Fibroblast of skin of back (primary cell): ENCODE data around the gene ENTHD1.

Experiments
- DNase-seq: peaks from one replicate; pipeline ENCODE4 v3.0.0-alpha.2; 2013

The ENTHD1 gene

DNA sequence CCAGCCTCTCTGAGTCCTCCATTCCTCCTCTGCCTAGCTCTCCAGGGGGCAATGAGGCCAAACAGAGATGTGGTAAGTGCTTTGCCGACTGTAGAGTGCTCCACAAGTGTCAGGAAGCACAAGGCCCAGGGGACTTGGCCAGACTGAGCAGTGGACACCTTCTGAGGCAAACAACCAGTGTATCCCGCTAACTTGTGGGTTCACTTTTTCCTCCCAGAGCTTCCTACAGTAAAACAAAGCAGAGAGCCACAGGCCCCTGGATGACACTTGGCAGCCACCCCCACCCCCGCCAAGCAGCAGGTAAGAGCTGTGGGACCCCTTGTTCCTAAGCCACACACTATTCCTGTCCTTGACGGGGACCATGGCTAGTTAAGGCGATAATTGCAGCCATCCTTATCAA is 162.1 kb downstream of the ENTHD1 start:
- no peak for DNase-seq

DNA sequence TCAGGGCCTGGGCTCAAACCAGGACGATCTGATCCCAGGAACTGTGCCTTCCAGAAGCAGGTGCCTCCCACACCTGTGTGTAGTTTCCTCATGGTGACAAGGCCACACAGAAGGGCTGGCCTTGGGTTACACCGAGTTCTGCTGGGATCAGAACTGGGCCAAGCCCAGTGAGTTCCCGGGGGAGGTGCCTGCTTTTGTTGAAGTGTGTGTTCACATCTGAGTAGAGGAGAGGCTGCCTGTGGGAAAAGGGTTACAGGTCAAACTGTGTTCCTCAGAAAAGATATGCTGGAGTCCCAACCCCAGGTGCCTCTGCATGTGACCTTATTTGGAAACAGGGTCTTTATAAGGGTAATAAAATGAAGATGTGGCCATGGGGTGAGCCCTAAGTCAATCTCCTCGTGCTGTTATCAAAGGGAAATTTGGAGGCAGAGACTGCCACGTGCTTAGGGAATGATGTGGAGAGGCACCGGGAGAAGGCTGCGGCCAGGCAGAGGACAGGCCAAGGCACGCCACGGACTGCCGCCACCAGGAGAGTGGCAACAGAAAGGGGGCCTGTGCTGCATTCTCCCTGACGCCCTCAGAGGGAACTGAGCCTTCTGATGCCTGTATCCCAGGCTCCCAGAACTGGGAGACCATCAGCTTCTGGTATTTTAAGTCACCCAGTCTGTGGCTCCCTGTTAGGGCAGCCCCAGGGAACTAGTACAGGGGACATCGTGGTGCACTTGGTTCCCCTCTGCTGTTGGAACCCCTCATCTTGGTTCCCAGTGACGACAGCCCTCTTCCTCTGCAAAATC is 164.2 kb downstream of the ENTHD1 start:
- no peak for DNase-seq

DNA sequence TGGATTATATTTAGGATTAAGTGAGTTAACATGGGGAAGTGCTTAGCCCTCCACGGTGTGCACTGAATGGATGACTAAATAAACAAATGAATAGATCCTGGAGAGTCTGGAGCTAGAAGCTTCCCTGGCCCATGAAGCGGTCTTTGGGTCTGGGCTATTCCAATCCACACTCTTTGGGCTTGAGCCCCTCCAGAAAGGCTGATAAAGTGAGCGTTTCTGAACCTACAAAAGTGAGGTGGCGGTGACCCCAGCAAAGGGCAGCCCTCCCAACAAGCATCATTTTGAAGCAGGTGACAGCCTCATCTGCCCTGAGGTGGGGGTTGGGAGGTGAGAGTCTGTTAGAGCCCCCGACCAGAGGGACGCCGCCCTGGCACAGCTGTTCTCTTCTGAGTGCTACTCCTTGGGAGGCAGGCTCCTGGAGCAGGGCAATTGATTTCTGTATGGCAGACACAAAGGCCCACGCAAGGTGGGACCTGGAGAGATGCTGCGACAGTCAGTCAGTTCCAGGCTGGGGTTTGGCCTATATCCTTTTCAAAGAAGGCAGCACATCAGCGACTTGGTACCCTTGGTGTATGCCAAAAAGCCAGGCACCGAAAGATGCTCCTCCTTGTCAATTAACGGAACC is 165.2 kb downstream of the ENTHD1 start:
- DNase-seq: no peak

DNA sequence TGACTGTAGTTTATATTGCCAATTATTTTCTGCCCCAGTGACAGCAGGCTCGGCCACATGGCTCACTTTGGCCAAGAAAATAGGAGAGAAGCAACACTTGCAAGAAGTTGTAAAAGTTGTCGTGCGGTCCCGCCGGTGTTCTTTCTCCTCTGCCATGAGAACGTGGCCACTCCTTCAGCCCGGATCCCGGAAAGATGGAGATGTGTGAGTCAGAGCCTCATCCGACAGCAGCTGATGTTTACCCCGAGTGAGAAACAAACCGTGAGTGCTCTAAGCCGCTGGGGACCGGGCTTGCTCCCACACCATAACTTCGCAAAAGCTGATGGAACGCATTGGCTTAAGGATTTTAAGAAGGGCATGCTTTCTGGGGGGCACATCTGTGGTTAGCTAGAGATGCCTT is 166.0 kb downstream of the ENTHD1 start:
- peak; percentile 11 for DNase-seq

DNA sequence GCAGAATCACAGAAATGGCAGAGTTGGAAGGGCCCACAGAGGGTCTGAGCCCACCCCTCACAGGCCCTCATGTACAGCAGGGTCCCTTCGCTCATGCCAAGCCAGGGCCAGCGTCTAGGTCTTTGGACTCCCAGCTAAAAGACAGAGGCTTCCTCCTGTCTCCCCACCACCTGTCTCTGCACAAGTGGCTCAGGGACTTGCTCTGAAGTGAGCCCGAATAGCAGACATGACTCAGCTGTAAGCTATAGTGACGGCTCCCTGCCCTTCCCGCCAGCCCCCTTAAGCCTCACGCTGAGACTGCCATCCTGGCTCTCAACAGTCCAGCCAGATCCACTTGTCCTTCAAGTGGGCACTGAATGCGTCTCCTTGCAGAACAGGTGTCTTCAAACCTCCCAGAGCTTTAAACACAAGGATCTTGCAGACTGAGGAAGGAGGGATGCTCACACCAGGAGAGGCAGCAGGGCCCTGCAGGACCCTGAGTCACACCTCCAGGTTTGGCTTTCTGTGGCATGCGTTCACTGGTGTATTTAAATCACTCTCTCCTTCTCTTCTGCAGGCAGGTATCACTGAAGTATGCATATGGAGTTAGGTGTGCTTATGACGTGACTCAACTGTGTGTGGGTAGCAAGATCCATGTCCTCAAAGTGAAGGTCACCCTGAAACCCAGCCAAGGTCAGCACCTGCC is 168.1 kb downstream of the ENTHD1 start:
- DNase-seq: no peak

DNA sequence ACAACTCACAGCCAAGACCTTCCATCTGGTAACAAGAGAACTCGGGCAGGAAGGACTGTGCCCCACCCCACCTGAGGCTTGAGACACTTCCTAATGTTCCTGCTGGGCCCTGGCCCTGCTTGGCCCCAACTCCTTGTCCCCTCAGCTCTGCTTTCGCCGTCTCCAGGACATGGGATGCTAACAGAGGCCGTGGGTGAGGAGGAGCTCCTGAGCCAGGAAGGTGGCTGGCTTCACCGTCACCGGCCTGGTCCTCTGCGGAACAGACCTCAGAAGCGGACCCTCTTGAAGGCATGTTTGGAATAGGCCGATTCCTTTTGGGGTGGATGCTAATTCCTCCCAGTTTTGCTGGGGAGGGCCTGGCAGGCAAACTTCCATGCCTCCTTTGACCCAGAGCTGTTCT is 168.7 kb downstream of the ENTHD1 start:
- no peak for DNase-seq

DNA sequence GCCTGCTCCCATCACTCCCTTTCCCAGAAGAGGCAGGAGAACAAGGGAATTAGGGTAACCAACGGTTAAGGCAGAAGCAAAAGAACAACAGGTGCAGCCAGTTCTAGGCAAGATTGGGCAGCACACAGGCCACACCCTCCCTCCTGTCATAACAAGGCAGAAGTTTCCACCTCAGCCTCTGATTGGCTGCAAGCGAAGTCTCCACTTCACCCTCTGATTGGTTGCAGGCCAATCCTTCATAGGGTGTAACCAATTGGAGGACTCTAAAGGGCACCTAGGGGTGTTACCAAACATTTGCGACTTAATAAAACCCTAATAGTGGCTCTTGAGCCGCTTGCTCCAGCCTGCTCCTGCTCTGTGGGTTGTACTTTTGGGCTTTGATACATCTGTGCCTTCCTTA is 169.2 kb downstream of the ENTHD1 start:
- DNase-seq: no peak

DNA sequence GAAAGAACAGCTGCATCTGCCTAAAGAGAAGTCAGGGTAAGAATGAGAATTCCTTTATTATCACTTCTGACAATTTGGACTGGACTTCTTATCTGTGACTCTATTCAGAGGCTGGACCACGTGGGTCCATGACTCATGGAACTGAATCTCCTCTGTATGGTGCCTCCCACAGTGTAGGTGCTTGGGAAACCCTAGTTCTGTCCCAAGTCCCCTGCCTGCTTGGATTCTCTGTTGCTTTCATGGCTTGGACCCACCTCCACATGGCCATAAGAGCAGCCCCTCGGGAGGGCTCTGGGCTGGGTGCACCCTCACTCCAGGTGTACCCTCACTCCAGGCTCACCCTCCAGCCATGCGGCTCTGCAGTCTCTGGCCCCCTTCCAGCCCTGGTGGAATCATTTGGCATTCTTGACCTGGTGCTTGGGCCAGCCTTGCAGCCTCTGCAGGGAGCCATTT is 169.6 kb downstream of the ENTHD1 start:
- DNase-seq: no peak

DNA sequence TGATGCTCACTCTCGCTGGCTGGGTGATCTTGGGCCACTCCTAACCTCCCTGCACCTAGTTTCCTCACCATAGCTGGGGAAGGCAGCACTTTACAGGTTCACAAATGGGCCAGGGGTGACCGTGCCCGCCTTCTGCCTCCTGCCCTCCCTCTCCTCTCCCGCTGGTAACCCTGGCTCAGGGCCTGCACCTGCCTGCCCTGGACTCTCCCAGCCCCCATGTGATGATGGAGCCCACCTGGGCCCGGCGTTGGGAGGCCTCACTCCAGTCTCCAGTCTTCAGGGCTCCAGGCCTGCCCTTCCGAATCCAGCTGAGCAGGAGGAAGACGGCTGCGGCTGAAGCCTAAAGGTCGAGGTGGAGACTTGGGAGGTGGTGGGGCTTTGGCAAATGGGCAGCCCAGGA is 170.1 kb downstream of the ENTHD1 start:
- no peak for DNase-seq

DNA sequence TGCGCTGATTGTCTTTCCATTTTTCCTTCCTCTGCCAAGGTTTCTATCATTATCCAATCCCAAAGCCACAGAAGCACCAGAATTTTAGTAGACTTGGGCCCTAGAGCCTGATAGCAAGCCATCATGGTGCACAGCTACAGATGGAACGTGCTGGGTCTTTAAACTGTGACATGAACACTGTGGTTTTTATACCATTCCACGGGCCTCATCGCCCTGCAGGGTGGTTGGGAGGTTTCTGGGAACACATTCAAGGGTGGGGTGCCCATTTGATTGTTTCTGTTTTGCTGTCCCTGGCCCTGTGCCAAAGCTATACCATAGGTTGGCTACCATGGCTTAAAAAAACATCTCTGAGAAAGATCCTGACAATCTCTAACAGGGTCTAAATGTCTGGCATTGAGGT is 171.1 kb downstream of the ENTHD1 start:
- DNase-seq: no peak

DNA sequence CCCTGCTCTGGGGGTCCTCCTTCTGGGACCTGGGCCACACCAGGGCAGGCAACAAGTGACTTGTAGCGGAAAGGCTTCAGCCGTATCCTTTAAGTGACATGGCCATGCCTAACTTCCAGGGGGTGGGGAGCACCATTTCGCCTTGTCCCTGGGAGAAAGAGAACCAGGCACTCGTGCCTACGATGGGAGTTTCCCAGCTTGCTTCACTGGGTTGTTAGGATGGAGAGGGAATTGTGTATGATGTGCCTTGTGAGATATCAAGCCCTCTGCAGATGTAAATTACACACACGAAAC is 171.6 kb downstream of the ENTHD1 start:
- DNase-seq: no peak

DNA sequence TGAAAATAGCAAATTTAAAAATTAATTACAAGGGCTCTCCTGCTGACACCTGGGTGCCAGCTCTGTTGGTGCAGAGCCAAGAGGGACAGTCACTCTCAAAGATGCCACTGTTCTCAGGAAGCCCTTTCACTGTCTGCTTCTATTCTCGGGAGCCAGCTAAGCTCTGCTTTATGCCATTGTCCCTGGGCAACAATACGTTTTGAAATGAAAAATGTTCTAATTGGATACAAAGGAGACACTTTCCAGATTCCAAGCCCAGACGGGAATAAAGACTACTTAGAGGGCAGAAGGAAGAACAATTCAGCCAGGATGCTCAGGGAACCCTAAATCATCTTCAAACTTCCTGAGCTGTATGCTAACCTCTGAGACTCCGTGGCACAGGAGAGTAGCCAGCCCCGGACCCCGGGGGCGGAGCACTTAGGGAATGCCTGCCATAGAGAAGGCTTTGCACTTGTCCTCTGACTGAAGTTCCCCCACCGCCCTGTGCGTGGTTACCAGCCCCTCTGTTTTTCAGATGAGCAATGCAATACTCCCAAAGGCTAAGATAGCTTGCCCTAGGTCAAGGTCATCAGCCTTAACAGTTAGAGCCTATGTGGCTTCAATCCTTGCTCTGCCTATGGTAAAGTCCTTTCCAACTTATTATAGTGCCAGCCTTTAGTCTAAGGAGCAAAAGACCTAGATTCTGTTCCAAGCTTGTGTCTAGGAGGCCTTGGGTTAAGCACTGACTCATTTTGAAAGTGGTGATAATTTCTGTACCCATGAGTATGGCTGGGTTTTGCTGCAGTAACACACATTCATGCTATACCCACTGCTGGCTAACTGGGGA is 172.1 kb downstream of the ENTHD1 start:
- no peak for DNase-seq

DNA sequence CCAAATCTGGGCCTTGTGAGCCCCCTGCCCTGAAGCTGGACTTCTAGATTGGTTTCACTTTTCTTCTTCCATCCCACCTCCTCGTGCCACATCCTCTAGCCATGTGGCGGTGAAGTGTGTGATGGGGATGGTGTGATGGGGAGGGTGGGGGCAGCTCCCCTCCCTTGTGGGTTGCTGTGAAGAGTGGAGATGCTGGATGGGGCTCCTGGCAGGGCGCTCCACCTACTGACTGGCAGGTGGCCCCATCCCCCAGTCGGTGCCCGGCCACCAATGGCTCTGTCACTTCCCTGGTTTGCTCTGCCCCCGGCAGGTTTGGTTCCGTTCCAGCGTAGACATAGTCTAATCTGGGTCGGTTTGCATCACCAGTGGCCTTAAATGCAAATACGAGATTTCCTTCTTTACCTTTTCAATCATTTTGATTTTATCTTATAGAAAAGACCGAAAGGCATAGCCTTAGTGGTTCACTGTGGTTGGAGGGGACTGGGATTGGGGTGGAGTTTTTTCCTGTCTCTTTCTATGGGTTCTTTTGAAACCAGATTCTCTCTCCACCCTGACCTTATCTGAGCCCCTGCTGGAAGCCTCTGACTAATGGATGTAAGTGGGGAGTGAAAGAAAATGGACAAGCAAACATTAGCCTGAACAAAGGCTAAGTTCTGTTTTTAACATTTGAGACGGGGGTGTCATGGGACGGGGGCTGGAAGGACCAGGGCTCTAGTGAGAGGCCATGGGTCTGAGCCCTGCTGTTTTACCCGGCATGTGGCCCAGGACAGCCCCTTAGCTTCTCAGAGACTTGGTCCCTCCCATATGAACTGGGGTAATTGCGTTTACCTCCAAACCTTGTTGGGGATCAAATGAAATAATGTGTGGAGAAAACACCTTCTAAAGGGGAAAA is 173.8 kb downstream of the ENTHD1 start:
- DNase-seq: no peak

DNA sequence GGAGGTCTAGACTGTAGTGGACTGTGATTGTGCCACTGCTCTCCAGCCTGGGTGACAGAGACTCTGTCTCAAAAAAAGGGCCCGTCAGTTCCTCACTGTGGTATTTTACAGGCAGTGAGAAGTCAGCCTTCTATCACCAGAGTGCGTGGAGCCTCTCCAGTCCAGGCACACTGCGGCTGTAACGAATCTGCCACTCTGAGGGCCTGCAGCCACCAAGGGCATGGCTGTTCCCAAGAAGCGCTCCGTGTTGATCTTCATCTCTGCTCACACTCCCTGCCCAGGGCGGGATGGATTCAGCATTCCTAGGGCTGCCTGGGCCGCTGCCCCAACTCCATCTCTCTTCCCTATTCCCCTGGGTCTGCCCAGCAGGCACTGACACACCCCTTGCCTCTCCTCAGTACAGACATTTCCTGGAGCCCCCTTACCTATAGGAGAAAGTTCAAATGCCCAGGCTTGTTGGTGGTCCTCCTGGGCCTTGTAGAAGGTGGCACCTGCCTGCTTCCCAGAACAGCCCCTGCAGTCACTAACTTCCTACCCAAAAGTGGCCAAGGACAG is 174.6 kb downstream of the ENTHD1 start:
- DNase-seq: no peak

DNA sequence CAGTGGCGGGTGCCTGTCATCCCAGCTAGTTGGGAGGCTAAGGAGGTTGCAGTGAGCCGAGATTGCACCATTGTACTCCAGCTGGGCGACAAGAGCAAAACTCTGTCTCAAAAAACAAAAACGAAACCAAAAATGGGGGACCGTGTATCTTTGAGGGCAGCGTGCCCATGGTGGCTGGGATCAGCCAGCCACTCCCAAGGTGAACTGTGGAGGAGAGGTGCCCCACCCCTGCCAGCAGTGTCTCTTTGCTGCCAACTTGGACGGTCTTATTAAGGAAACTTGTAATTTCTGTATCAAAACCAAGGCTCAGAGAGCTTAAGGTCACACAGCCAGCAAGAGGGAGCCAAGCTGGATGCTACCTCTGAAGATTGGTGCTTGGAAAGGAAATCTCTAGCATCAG is 175.4 kb downstream of the ENTHD1 start:
- DNase-seq: no peak

DNA sequence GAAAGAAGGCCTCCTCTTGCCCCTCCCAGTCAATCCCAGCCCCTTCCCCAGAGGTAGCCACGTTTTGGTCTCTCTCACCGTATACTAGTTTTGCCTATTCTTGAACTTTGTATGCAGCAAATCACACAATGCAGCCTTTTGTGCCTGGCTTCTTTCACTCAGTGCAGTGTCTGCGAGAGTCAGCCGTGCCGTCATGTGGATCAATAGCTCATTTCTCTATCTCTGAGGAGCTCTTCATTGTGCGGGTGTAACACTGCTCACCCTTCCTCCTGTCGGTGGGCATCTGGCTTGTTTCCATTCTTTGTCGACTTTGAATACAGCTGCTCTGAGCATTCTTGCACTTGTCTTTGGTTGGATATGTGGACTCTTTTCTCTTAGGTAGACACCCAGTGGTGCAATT is 176.5 kb downstream of the ENTHD1 start:
- DNase-seq: no peak

DNA sequence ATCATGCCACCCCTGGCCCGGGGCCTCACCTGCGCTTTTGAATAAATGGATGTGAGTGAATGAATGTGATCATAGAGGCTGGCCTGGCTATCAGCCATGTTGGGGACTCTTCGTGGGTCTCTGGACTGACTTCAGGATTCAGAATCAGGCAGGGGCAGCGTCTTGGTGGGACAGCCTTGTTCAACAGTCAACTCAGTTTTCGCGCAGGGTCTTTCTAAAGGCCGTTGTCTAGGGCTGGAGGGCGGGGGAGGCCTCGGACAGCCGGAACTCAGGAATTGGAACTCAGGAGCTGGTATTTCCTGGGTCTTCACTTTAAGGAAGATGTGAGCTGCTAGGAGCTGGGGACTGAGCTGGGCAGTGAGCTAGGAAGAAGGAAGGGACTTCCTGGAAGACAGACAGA is 177.0 kb downstream of the ENTHD1 start:
- no peak for DNase-seq

DNA sequence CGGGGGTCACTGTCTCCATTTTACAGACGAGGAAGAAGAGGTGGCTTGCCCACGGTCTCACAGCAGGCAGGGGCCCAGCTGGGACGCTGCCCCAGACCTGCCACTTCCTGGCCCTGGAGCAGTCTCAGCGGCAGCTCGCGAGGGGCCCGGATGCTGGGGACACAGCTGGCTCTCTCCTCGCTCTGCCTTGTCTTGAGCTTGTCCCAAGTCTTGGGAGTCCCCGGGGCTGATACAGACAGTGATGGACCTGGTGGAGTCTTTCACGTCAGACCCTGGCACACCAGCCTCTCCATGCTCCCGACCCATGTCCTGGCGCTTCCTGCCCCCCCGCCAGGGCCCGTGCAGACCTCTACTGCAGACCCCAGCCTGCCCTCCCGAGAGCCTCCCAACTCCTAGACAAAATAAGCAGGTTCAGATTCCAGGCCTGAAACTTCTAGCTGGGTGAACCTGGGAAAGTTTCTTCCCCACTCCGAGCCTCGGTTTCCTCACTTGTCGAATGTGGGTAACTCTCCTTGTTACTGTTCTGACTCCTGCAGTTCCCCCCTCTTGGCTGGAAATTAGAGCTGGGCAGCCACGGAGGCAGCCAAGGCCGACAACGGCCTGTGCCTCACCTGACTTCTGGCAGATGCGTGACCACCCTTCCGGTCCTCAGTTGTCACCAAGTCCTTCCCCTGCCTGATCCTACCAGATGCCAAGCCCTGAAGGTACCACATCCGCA is 177.6 kb downstream of the ENTHD1 start:
- DNase-seq: no peak

DNA sequence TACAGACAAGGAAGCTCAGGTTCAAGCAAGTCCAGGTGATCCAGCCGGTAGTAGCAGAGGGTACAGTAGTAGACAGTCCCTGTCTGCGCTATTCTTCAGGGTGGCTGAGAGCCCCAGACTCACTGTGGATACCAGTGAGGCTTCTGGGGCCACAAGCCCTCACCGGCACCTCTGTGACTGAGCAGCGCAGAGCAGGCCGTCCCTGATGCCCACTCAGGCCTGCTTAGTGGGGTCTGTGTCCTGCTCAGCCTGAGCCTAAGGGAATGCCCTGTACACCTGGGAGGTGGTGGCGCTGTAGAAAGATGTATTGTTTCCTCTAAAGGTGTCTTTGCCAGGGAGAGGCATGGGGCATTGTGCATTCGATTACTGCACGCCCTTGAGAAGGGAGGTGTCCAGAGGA is 179.2 kb downstream of the ENTHD1 start:
- no peak for DNase-seq

DNA sequence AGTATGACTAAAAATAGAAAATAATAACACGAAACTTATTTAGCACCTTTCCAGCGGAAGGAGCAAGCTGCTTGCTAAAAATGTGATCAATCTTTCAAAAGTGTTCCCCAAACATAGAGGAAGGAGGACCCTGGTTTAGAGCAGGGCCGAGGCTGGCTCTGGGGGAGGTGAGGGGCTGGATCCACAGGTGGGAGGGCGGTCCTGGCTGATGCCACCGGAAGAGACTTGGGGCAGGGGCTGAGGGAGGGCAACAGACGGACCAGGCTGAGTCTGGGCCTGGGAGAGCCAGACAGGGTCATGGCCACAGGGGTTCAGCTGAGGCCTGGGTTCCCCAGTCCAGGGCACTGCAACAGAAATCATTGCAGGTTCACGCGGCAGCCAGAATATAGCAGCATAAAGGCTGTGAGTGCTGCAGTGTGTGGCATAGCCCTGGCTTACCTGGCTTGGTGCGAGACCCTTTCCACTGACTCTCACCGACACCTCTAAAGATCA is 179.7 kb downstream of the ENTHD1 start:
- no peak for DNase-seq
